Left ventricle myocardium superior (tissue), 1 donor: Measurements from ENCODE around the gene HPSE2. TPM values are rescaled to one million over a fixed set of nuclear protein-coding genes. Genes with fewer than 3 reads are reported as not detected.

ENCODE experiments used
- ATAC-seq: fragments of 200-7000 bp; cut with Tn5 transposase; one replicate; pipeline ENCODE4 v1.9.1; 2020; ENCODE audit warnings: mild to moderate bottlenecking, moderate library complexity
- DNase-seq: peaks from one replicate; pipeline ENCODE4 v3.0.0-alpha.2; 2020
- intact Hi-C: fragments of 100-400 bp; cut with micrococcal nuclease; formaldehyde crosslinking; loops from one replicate; pipeline ENCODE4 v1.11.0; 2022
- total RNA-seq: library from RNA; stranded (reverse); fragmentation: NEBNext Ultra II Directional; extraction: Animal tissue kit (Norgen Biotek cat#: 25700); gene quantifications from one replicate; pipeline ENCODE4 v1.2.1, GENCODE V29; 2021
- donor health status: DM: no; HTN: yes; CAD: no; lungs with severe emphysema.

Gene HPSE2
- total RNA-seq, 1 donor from 2014 or later: not detected

GRCh38 chr10:98808282-98808892, 427.3 kb downstream of the HPSE2 start:
- ATAC-seq (no peak), DNase-seq (no peak)
- intact Hi-C loops: no loop called here

DNA sequence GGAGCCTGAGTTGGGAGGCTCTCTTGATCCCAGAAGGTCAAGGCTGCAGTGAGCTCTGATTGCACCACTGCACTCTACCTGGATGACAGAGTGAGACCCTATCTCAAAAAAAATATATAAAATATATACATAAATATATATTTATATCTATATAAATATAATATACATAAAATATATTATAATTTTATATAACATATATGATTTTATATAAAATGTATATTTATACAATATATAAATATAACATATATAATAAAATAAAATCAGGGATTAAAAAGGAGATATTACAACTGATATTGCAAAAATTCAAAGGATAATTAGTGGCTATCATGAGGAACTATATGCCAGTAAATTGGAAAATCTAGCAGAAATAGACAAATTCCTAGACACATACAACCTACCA, 435.4 kb downstream of the HPSE2 start:
- intact Hi-C loops: no loop called here
- no peak for DNase-seq
- ATAC-seq: no peak

GRCh38 chr10:98795467-98795866, 440.2 kb downstream of the HPSE2 start:
- ATAC-seq: no peak
- intact Hi-C loops: no loop called here
- no peak for DNase-seq

DNA sequence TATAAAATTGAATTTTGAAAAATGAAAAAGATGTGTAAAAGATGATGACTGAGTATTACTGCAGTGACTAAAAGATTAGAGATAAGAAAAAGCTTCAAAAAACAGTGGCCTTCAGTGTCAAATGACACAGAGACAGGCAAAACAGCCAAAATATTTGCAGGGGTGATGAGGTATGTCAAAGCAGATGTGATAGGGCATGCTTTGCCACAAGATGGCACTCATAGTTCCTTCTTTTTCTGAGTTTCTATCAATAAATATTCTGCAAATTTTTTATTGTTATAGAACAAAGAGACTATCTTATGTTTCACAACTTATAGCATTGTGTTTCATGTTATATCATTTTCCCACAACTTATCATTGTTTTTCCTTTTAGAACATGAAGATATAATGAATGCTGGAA, 444.8 kb downstream of the HPSE2 start:
- no peak for ATAC-seq
- DNase-seq: no peak
- intact Hi-C loops: no loop called here

DNA sequence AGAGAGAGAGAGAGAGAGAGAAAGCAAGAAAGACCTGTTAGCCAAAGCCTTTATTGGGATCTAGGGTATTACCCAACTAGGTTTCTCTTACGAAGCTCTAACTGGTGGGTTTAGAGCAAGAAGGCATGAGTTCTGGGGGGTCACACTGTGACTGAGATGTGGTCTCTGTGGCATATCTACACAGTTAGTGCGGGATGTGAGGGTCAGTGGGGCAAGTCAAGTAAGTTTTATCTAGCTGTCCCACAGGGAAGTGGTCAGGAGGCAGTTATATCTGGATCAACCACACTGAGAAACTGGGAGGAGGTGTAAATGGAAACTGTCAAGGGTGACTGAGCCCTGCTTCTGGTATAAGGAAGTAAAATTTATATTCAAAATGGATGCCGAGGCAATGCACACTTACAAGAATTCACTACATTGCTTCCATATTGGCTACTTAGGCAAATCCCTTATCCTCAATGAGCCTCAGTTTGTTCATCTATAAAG, 457.3 kb downstream of the HPSE2 start:
- DNase-seq (no peak), ATAC-seq (no peak)
- intact Hi-C loops: no loop called here

- DNase-seq (no peak), ATAC-seq (no peak)
- intact Hi-C loops: no loop called here
Measured at GRCh38 chr10:98758463-98758862, 477.2 kb downstream of the HPSE2 start.

DNA sequence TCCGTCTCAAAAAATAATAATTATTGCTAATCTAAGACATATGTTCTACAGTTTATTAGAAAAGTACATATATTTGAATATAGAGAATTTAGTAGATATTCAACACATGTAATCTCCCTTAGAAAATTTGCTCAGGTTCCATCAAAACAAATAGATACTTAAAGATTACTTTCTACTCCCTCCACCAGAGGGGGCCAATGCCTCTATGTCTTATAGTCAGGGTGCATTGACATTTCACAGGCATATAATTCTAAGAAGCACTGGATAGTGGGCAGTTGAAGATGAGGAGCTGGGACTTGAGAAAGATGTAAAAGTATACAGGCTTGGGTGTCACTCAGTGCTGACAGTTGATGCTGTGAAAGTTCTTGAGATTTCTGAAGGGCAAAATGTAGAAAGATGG, 487.4 kb downstream of the HPSE2 start:
- intact Hi-C loops: no loop called here
- no peak for DNase-seq

GRCh38 chr10:98745645-98746044, 490.0 kb downstream of the HPSE2 start:
- no peak for ATAC-seq
- intact Hi-C loops: no loop called here
- no peak for DNase-seq

More for the DNA sequence above, 487.4 kb downstream of the HPSE2 start:
- ATAC-seq: no peak

- intact Hi-C loops: no loop called here
- ATAC-seq: no peak
- DNase-seq: no peak
Measured at GRCh38 chr10:98720551-98720950, 515.1 kb downstream of the HPSE2 start.

- intact Hi-C loops: no loop called here
- ATAC-seq: no peak
- DNase-seq: no peak
Measured at GRCh38 chr10:98713586-98713985, 522.1 kb downstream of the HPSE2 start.

- no peak for DNase-seq
- ATAC-seq: no peak
- intact Hi-C loops: no loop called here
Measured at GRCh38 chr10:98696516-98696915, 539.1 kb downstream of the HPSE2 start.

DNA sequence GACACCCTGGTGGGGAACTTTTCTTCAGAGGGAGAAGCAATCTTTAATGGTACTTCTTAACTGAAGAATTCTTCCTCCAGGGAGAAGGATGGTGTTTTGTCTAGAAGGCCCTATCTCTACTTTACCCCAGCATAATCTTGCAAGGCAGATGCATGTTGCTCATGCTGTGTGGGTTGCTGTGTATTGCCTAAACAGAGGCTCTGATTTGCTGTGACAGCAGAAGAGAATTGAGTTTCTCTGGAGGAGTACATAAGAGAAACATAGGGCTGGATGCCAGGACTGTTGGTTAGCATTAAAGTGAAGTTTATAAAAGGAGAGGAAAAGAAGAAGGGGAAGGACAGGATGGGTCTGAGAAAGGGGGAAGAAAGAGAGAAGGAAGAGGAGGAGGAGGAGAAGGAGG, 540.8 kb downstream of the HPSE2 start:
- ATAC-seq (no peak), DNase-seq (no peak)
- intact Hi-C loops: no loop called here

DNA sequence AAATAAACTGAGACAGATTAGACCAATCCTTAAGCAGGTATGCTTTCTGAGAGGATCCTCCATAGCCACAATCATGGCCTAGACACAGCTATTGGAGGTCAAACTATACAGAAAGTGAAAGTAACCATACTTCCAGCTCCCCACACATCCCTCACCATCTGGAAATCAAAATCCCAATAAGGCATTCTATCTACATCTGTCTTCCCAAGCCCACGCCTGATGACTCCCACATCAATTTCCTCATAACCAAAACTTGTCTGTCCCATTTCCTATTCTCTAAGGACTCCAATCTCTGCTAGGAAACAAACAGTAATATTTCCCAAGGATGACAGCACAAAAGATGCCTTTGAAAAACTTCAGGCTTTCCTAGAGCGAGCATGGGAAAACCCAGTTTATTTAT, 541.6 kb downstream of the HPSE2 start:
- intact Hi-C loops: no loop called here
- ATAC-seq (peak; percentile 78), DNase-seq (no peak)

DNA sequence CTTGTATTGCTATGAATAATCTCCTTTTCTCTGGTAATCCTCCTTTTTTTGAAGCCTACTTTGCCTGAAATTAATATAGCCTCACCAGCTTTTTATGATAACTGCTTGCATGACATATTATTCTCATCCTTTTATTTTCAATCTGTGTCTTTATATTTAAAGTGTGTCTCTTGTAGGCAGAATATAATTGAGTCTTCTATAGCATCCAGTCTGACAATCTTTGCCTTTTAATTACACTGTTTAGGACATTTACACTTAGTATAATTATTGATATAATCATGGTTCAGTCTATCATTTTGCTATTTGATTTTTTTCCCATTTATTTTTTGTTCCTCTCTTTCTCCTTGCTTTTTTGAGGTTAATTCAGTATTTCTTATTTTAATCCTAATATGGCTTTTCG, 548.0 kb downstream of the HPSE2 start:
- no peak for ATAC-seq
- intact Hi-C loops: no loop called here
- DNase-seq: no peak

DNA sequence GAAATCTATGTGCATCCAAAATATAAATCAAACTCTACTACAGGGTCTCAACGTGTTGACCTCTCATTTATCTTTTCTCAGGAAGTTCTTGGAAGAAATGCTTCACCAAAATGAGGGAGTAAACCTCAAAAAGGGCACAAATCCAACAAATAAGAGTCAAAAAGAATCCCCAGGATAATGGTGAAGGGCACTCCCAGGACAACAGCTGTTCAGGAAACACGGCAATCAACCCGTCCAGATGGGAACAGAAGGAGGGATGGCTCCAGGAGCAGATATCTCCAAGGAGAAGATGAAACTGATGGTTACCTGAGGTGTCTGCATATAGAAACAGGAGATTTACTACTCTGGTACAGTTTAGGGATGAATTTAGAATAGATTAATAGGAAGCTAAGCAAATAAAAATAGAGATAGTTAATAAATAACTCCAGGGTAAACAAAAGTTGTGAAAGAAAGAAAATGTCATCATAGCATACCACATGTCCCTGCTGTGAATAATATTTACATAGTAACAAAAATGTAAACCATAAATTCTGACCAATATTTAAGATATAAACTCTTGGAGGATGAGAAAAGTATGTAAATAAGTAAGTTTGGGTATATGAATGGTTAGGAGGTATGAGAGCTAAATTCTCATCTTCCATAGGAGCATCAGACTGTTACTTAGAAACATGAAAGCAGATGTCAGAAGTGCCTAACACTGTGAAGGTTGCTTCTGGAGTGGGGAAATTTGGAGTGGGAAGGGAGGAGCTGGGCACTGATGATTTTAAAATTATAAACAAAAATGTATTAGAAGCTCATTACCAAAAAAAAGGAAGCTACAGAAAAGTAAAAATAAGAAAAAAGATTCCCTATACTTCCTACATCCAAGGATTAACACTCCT, 551.4 kb downstream of the HPSE2 start:
- intact Hi-C loops: no loop called here
- ATAC-seq (no peak), DNase-seq (no peak)

DNA sequence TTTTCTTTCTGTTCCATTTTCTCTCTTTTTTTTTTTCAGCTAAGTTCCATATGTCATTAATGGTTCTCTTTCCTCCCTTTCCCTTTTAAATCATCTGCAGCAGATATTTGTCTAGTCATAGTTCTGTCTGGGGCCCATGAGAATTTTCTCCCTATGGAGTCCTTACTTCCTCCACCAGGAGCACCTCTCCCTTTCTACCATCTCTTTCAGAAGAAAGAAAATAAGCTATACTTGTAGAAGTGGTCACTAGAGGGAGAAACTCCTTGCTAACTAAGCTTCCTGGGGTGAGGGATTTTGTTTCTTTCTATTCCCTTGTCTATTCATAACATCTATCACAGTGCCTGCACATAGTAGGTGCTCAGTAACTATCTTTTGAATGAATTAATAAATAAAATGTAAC, 558.8 kb downstream of the HPSE2 start:
- ATAC-seq: no peak
- DNase-seq: no peak
- intact Hi-C loops: no loop called here

GRCh38 chr10:98675902-98676301, 559.8 kb downstream of the HPSE2 start:
- ATAC-seq (no peak), DNase-seq (no peak)
- intact Hi-C loops: no loop called here

GRCh38 chr10:98673171-98673782, 562.4 kb downstream of the HPSE2 start:
- intact Hi-C loops: no loop called here
- no peak for ATAC-seq
- DNase-seq: no peak

GRCh38 chr10:98667081-98667480, 568.6 kb downstream of the HPSE2 start:
- DNase-seq (no peak), ATAC-seq (no peak)
- intact Hi-C loops: loop anchor here (10.0 kb wide), 1 partner anchor 202 kb away; no protein-coding TSS in a partner anchor

- ATAC-seq (no peak), DNase-seq (no peak)
- intact Hi-C loops: loop anchor here (10.0 kb wide), 1 partner anchor 201 kb away; no protein-coding TSS in a partner anchor
Measured at GRCh38 chr10:98666276-98666675, 569.4 kb downstream of the HPSE2 start.
